Sigmoid colon (tissue), 3 donors: ENCODE measurements around the gene GMNC.

Experiments used
- POLR2A ChIP-seq, 2 donors: fragments of 450-650 bp; IDR thresholded peaks; one replicate each; pipeline ENCODE4 v1.6.1; 2016; ENCODE audit warnings: antibody characterized with exemption in 2 of 2, mild to moderate bottlenecking in 2 of 2, moderate library complexity in 2 of 2
- TF ChIP-seq, protein P1 (sequence below), 4 experiments: fragments of 450-650 bp in 3 of 4; fragments of 200-600 bp in 1 of 4; IDR thresholded peaks; one replicate each; pipeline ENCODE4 v1.5.1; 2016 to 2019; ENCODE audit warnings: antibody characterized with exemption in 4 of 4, mild to moderate bottlenecking in 3 of 4, moderate library complexity in 2 of 4

DNA sequence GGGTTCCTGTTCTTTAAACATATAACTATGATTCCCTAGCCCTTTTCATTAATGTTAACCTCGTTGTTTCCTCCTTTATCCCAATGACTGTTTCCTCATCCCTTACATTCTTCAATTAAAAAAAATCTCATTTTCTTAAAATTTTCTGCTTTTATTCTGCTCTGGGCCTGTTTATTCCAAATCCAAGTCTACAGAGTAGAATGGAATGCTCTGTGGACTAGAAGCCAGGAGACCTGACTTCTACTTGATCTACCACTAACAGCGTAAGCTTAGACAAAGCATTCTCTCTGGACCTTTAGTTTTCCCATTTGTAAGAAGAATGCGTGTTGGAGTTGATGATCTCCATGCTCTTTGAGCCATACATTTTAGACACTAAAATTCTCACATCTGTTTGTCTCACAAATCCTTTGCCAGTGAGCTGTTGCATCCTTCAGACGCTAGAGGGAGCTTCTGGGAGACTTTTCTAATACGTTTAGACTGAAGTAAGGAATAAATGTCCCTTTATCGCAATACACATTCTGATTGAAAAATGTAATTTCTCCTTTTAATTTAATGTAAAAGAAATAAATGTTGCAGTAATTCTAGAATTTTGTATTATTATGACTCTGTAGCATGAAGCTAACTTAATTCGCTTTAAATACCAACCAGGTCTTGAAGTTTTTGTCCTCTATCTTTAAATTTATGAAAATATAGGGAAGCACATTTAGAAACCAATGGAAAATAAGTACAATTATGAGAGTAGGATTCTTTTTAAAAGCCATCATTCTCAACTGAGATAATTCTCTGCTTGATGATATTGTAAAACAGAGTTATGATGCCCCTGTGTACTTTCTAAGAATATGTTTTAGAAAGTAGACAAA lies 21.7 kb upstream of the GMNC start:
- TF ChIP-seq, protein P1, sequence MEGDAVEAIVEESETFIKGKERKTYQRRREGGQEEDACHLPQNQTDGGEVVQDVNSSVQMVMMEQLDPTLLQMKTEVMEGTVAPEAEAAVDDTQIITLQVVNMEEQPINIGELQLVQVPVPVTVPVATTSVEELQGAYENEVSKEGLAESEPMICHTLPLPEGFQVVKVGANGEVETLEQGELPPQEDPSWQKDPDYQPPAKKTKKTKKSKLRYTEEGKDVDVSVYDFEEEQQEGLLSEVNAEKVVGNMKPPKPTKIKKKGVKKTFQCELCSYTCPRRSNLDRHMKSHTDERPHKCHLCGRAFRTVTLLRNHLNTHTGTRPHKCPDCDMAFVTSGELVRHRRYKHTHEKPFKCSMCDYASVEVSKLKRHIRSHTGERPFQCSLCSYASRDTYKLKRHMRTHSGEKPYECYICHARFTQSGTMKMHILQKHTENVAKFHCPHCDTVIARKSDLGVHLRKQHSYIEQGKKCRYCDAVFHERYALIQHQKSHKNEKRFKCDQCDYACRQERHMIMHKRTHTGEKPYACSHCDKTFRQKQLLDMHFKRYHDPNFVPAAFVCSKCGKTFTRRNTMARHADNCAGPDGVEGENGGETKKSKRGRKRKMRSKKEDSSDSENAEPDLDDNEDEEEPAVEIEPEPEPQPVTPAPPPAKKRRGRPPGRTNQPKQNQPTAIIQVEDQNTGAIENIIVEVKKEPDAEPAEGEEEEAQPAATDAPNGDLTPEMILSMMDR (IDR thresholded peaks at IDR 0.05) = peak in 3 of 4 experiments; percentile 33 to 85 (median 50)
- TF ChIP-seq POLR2A (IDR thresholded peaks at IDR 0.05) = no peak
